K562 (cell line): ENCODE measurements around the gene AKT3. TPM values are rescaled to one million over a fixed set of nuclear protein-coding genes. Genes with fewer than 3 reads are reported as not detected.

Experiments used
- ATAC-seq: fragments of 200-7000 bp; cut with Tn5 transposase; 3 replicates; pipeline ENCODE4 v1.9.1; 2020; ENCODE audit warnings: moderate library complexity
- BruUV-seq: library from RNA; stranded (reverse); fragments of 400-500 nt; replicated peaks from 2 replicates; lab custom pipeline; 2021; lab: Mats Ljungman, UMichigan
- CTCF ChIA-PET: fragments of 300-600 bp; formaldehyde crosslinking; extraction: SDS; loops from one replicate; lab custom pipeline; 2021; ENCODE audit warnings: low intra/inter-chr PET ratio; lab: Yijun Ruan, JAX
- POLR2A ChIA-PET: fragments of 300-600, 350-650 bp; sonication (Branson Sonifier 250); formaldehyde crosslinking; extraction: SDS; loops from one replicate; lab custom pipeline; 2021; ENCODE audit warnings: antibody characterized with exemption, inconsistent platforms; lab: Yijun Ruan, JAX
- DNase-seq, 4 experiments: peaks; one replicate each; pipeline versions ENCODE4 v3.0.0 to v3.0.0-alpha.2; 2011 to 2018; ENCODE audit warnings: low spot score in 3 of 4, mixed read lengths in 3 of 4; ENCODE audit errors: extremely low read depth in 1 of 4
- FAIRE-seq: peaks from 2 replicates; lab custom pipeline; 2011; peaks lifted over from hg19 to GRCh38; lab: Jason Lieb, UNC
- H2AFZ ChIP-seq: 2 replicates; pipeline ENCODE4 v1.6.0; 2011; ENCODE audit warnings: low read depth, low read length, control low read depth, inconsistent platforms
- H3K27ac ChIP-seq: fragments of 200-600 bp; 3 replicates; pipeline ENCODE4 v1.8.0; 2011; ENCODE audit warnings: low read depth, mild to moderate bottlenecking, control low read depth, inconsistent platforms, low read length, moderate library complexity, mixed read lengths; ENCODE audit errors: extremely low read depth
- H3K27me3 ChIP-seq, 2 experiments: fragments of 300-600 bp in 1 of 2; 2 replicates in 1 of 2; 3 replicates in 1 of 2; pipeline versions ENCODE4 v1.6.0 to v1.8.0; 2011; ENCODE audit warnings: inconsistent platforms in 2 of 2, low read length in 2 of 2, mild to moderate bottlenecking in 1 of 2, mixed read lengths in 1 of 2, moderate library complexity in 1 of 2; ENCODE audit not compliant: control insufficient read depth in 2 of 2, insufficient read depth in 2 of 2
- H3K36me3 ChIP-seq: fragments of 300-600 bp; 3 replicates; pipeline ENCODE4 v1.8.0; 2011; ENCODE audit warnings: mild to moderate bottlenecking, low read length, inconsistent platforms; ENCODE audit not compliant: control insufficient read depth, insufficient read depth
- H3K4me1 ChIP-seq, 2 experiments: fragments of 200-600 bp in 1 of 2; replicated peaks in 1 of 2; 2 replicates in 1 of 2; 3 replicates in 1 of 2; pipeline versions ENCODE4 v1.5.1 to v1.8.0; 2011; ENCODE audit warnings: inconsistent platforms in 2 of 2, low read length in 2 of 2, mild to moderate bottlenecking in 1 of 2, mixed read lengths in 1 of 2, moderate library complexity in 1 of 2; ENCODE audit not compliant: control insufficient read depth in 2 of 2, insufficient read depth in 2 of 2
- H3K4me2 ChIP-seq: 2 replicates; pipeline ENCODE4 v1.6.1; 2011; ENCODE audit warnings: low read length, control low read depth, inconsistent platforms, mixed read lengths; ENCODE audit not compliant: insufficient read depth
- H3K4me3 ChIP-seq: fragments of 200-600 bp; sonication (generic), shearing (Covaris generic); 2 replicates; pipeline ENCODE4 v1.5.1; 2016; ENCODE audit warnings: control low read depth, inconsistent platforms
- H3K79me2 ChIP-seq: fragments of 200-600 bp; 3 replicates; pipeline ENCODE4 v1.8.0; 2011; ENCODE audit warnings: low read length, inconsistent platforms; ENCODE audit not compliant: control insufficient read depth, insufficient read depth
- H3K9ac ChIP-seq, 2 experiments: 2 replicates each; pipeline versions ENCODE4 v1.6.0 to v1.6.1; 2011; ENCODE audit warnings: low read depth in 2 of 2, low read length in 2 of 2, control low read depth in 1 of 2, inconsistent platforms in 1 of 2, mild to moderate bottlenecking in 1 of 2, mixed read lengths in 1 of 2; ENCODE audit not compliant: insufficient read depth in 1 of 2
- H3K9me1 ChIP-seq: one replicate; pipeline ENCODE4 v1.6.0; 2011; ENCODE audit warnings: inconsistent platforms, mild to moderate bottlenecking, low read length, moderate library complexity; ENCODE audit not compliant: control insufficient read depth, insufficient read depth
- H3K9me3 ChIP-seq: replicated peaks from 2 replicates; pipeline ENCODE4 v1.5.1; 2011; ENCODE audit warnings: low read depth, low read length, inconsistent platforms; ENCODE audit not compliant: control insufficient read depth, insufficient read depth
- H4K20me1 ChIP-seq: replicated peaks from 2 replicates; pipeline ENCODE4 v1.6.1; 2011; ENCODE audit warnings: low read length, inconsistent platforms, mixed read lengths; ENCODE audit not compliant: control insufficient read depth, insufficient read depth
- CEBPB ChIP-seq: fragments of 450-650 bp; IDR thresholded peaks from 2 replicates; pipeline ENCODE4 v1.6.1; 2016; ENCODE audit warnings: missing genetic modification characterization, missing compliant biosample characterization
- CEBPG ChIP-seq, 3 experiments: fragments of 200-800 bp in 1 of 3; sonication (Bioruptor generic) in 1 of 3; sonication (generic) in 1 of 3; formaldehyde crosslinking in 1 of 3; IDR thresholded peaks in 2 of 3; conservative IDR thresholded peaks in 1 of 3; 2 replicates each; pipeline versions ENCODE4 v1.6.1 to v1.8.0; 2016 to 2022; ENCODE audit warnings: missing compliant biosample characterization in 2 of 3, missing genetic modification characterization in 2 of 3, mild to moderate bottlenecking in 1 of 3, missing genetic modification reagents in 1 of 3
- CHD1 ChIP-seq: fragments of 200-600 bp; sonication (generic); IDR thresholded peaks from one replicate; pipeline ENCODE4 v1.6.1; 2012; ENCODE audit warnings: mild to moderate bottlenecking, moderate library complexity, low read length, inconsistent platforms
- DPF2 ChIP-seq: fragments of 450-650 bp; IDR thresholded peaks from 2 replicates; pipeline ENCODE4 v1.6.1; 2016
- KHSRP ChIP-seq: fragments of 450-650 bp; IDR thresholded peaks from 2 replicates; pipeline ENCODE4 v1.6.1; 2017
- RBM39 ChIP-seq: fragments of 200-400 bp; formaldehyde crosslinking; optimal IDR thresholded peaks from 2 replicates; pipeline ENCODE3; 2018; ENCODE audit warnings: low read depth, low read length
- ZNF586 ChIP-seq: fragments of 450-650 bp; formaldehyde crosslinking; conservative IDR thresholded peaks from 2 replicates; pipeline ENCODE4 v1.4.0; 2020; ENCODE audit warnings: mild to moderate bottlenecking, moderate library complexity
- ZNF668 ChIP-seq: fragments of 250-450 bp; sonication (Bioruptor Pico); IDR thresholded peaks from 2 replicates; pipeline ENCODE4 v1.8.0; 2022; ENCODE audit warnings: mild to moderate bottlenecking, inconsistent platforms
- ZNF696 ChIP-seq: fragments of 250-450 bp; sonication (Bioruptor Pico); conservative IDR thresholded peaks from 2 replicates; pipeline ENCODE4 v1.4.0; 2020; ENCODE audit warnings: mild to moderate bottlenecking, moderate library complexity
- WGBS: fragments of 100-300 bp; shearing (Covaris generic); methylation state at CpG from one replicate; pipeline ENCODE4 v1.1.6; 2016; ENCODE audit warnings: low coverage, mixed read lengths; ENCODE audit not compliant: insufficient coverage; ENCODE audit errors: missing lambda C conversion rate; 5-methylcytosine and 5-hydroxymethylcytosine counted together
- in situ Hi-C: fragments of 300-500 bp; cut with MboI; formaldehyde crosslinking; loops from 4 replicates; pipeline ENCODE4 v1.15.0; 2018; ENCODE audit warnings: inconsistent platforms, mixed read lengths
- intact Hi-C: fragments of 100-400 bp; cut with micrococcal nuclease; formaldehyde crosslinking; loops from 2 replicates; pipeline ENCODE4 v1.14.2; 2022
- polyA plus RNA-seq, 8 experiments: library from polyadenylated mRNA; depleted of rRNA in 4 of 8; stranded (reverse) in 5 of 8; unstranded in 3 of 8; fragments of >200 nt; fragmentation: Nextera tagmentation in 2 of 8; fragmentation: Illumina TruSeq in 1 of 8; extraction: Ambion mirVana in 2 of 8; extraction: Trizol in 1 of 8; gene quantifications; 2 replicates each; pipeline versions ENCODE4 v1.2.1 to v1.2.3, GENCODE V29; 2011 to 2014; ENCODE audit warnings: inconsistent platforms in 1 of 8, missing spikeins in 1 of 8
- total RNA-seq, 7 experiments: library from RNA; depleted of rRNA in 6 of 7; stranded (reverse); fragments of >200 nt in 6 of 7; fragmentation: Illumina TruSeq in 2 of 7; extraction: Trizol in 2 of 7; gene quantifications; 2 replicates each; pipeline versions ENCODE4 v1.2.1 to v1.2.3, GENCODE V29; 2011 to 2021; ENCODE audit warnings: low replicate concordance in 1 of 7

AKT3 gene
- total and polyA plus RNA-seq, 9 of the 15 experiments (the other 6 are each of a cell fraction or from before 2014, with no cell fraction given) = 0.04 to 0.54 (median 0.18) TPM; not detected in 1

DNA sequence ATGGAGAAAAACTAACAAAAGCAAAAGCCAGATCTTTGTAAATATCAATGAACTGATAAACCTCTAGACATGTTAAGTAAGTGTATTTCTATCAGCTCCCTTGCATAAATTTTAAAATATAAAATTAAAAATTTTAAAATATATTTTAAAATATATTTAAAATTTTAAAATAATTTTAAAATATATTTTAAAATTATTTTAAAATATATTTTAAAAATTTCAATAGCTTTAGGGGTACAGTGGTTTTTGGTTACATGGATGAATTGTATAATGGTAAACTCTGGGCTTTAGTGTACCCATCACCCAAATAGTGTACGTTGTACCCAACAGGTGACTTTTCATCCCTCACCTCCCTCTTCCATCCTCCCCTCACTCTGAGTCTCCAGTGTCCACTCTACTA lies 315.0 kb downstream of the AKT3 start (continued):
- TF ChIP-seq DPF2 = no peak
- TF ChIP-seq, all 486 proteins: peak for 0

DNA sequence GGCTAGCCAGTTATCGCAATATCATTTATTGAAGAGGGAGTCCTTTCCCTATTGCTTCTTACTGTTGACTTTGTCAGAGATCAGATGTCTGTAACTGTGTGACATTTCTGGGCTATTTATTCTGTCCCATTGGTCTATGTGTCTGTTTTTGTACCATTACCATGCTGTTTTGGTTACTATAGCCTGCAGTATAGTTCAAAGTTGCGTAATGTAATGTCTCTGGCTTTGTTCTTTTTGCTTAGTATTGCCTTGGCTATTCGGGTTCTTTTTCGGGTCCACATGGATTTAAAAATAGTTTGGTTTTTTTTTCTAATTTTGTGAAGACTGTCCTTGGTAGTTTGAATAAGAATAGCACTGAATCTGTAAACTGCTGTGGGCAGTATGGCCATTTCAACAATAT lies 320.5 kb downstream of the AKT3 start:
- DNase-seq = no peak
- Histone ChIP-seq H3K4me3 (no peak overlapping the region), H3K9ac (no peak overlapping the region), H3K27ac (no peak overlapping the region), H3K4me1 (no peaks in the 10 kb centered on the region), H3K27me3 (no peaks in the 10 kb centered on the region), H3K9me3 (no peaks in the 10 kb centered on the region), H3K4me2 (no peak overlapping the region), H3K9me1 (no peaks in the 10 kb centered on the region), H3K79me2 (no peaks in the 10 kb centered on the region), H4K20me1 (no peaks in the 10 kb centered on the region), H2AFZ (no peak overlapping the region), H3K36me3 (no peaks in the 10 kb centered on the region)
- intact Hi-C loops (no loop called here), in situ Hi-C loops (no loop called here)
- TF ChIP-seq RBM39 (no peak), CHD1 (no peak), ZNF696 (no peak), ZNF586 (no peak), ZNF668 (no peak), CEBPG (CRISPR knock-in tag; IDR thresholded peaks at IDR 0.05) (no peak), CEBPG (tag; conservative IDR thresholded peaks at IDR 0.05 in 1 of 2, IDR thresholded peaks at IDR 0.05 in 1 of 2) (peak in 1 of 2 experiments; percentile 25; a peak in 1 of 4 replicates), CEBPB (tag) (peak; percentile 65), KHSRP (no peak)
- CTCF ChIA-PET = no interaction called here
- FAIRE-seq = no peak
- ATAC-seq = no peak
- POLR2A ChIA-PET = no interaction called here
- WGBS = 3% methylated on average over 4 of the region's 4 CpGs
- BruUV-seq = no TSS peak
